Sigmoid colon (tissue), 4 donors: ENCODE measurements around the gene HS3ST2.

Experiments used
- EP300 ChIP-seq, 4 donors: sonication (generic); formaldehyde crosslinking; IDR thresholded peaks; one replicate each; pipeline ENCODE4 v1.6.1; 2017; ENCODE audit warnings: antibody characterized with exemption in 4 of 4
- POLR2A ChIP-seq, 2 donors: fragments of 450-650 bp; IDR thresholded peaks; one replicate each; pipeline ENCODE4 v1.6.1; 2016; ENCODE audit warnings: antibody characterized with exemption in 2 of 2, mild to moderate bottlenecking in 2 of 2, moderate library complexity in 2 of 2
- POLR2AphosphoS5 ChIP-seq, 4 donors: sonication (generic); formaldehyde crosslinking; IDR thresholded peaks; one replicate each; pipeline ENCODE4 v1.6.1; 2017; ENCODE audit warnings: antibody characterized with exemption in 4 of 4
- TF ChIP-seq, protein P1 (sequence below), 4 experiments: fragments of 450-650 bp in 3 of 4; fragments of 200-600 bp in 1 of 4; IDR thresholded peaks; one replicate each; pipeline ENCODE4 v1.5.1; 2016 to 2019; ENCODE audit warnings: antibody characterized with exemption in 4 of 4, mild to moderate bottlenecking in 3 of 4, moderate library complexity in 2 of 4

DNA sequence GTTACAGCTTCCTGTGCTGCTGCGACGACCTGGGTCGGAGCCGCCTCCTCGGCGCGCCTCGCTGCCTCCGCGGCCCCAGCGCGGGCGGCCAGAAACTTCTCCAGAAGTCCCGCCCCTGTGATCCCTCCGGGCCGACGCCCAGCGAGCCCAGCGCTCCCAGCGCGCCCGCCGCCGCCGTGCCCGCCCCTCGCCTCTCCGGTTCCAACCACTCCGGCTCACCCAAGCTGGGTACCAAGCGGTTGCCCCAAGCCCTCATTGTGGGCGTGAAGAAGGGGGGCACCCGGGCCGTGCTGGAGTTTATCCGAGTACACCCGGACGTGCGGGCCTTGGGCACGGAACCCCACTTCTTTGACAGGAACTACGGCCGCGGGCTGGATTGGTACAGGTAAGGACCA, 746 bp downstream of the HS3ST2 start:
- TF ChIP-seq, protein P1, sequence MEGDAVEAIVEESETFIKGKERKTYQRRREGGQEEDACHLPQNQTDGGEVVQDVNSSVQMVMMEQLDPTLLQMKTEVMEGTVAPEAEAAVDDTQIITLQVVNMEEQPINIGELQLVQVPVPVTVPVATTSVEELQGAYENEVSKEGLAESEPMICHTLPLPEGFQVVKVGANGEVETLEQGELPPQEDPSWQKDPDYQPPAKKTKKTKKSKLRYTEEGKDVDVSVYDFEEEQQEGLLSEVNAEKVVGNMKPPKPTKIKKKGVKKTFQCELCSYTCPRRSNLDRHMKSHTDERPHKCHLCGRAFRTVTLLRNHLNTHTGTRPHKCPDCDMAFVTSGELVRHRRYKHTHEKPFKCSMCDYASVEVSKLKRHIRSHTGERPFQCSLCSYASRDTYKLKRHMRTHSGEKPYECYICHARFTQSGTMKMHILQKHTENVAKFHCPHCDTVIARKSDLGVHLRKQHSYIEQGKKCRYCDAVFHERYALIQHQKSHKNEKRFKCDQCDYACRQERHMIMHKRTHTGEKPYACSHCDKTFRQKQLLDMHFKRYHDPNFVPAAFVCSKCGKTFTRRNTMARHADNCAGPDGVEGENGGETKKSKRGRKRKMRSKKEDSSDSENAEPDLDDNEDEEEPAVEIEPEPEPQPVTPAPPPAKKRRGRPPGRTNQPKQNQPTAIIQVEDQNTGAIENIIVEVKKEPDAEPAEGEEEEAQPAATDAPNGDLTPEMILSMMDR (IDR thresholded peaks at IDR 0.05): no peak
- TF ChIP-seq POLR2A (IDR thresholded peaks at IDR 0.05) (no peak), POLR2AphosphoS5 (IDR thresholded peaks at IDR 0.05) (no peak), EP300 (IDR thresholded peaks at IDR 0.05) (no peak)
